Measurements from ENCODE around the gene PCDH9.

GRCh38 chr13:66547685-66548084, 682.5 kb downstream of the PCDH9 start:
- TF ChIP-seq POLR2AphosphoS5 (IDR thresholded peaks at IDR 0.05; ENCODE audit: low read depth) (no peak), CTCF (IDR thresholded peaks at IDR 0.05; ENCODE audit: insufficient read depth, low read length) (no peak), GABPA (IDR thresholded peaks at IDR 0.05; ENCODE audit: low read depth) (no peak), REST (IDR thresholded peaks at IDR 0.05; ENCODE audit: insufficient replicate concordance, low read depth) (no peak)
